ENCODE measurements around the gene ZNF317.

ZNF317 gene

DNA sequence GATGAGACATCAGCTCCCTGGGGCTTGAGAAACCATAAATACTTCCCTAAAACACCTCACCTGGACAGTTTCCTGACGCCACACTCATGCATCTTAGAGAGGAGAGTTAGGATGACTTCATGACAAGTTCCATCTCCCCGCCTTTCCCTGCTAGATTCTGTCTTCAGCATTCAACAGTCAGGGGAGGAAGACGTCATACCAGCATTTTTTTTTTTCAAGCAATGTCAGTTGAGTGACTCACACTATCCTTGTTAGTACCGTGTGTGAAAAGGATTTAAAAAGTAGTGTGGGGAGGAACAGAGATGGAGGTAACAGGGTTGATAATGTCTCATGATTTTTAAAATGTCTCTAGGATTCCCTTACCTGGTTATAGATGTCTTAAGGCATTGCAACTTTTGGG, 38.7 kb downstream of the ZNF317 start, which contains the start of gene OR7D2:
TSS of gene OR7D2 (plus strand) at position 79 of the 400 bp plus-strand sequence. CDS start 6,803 bp downstream, outside the sequence.
- TF ChIP-seq, protein P1, sequence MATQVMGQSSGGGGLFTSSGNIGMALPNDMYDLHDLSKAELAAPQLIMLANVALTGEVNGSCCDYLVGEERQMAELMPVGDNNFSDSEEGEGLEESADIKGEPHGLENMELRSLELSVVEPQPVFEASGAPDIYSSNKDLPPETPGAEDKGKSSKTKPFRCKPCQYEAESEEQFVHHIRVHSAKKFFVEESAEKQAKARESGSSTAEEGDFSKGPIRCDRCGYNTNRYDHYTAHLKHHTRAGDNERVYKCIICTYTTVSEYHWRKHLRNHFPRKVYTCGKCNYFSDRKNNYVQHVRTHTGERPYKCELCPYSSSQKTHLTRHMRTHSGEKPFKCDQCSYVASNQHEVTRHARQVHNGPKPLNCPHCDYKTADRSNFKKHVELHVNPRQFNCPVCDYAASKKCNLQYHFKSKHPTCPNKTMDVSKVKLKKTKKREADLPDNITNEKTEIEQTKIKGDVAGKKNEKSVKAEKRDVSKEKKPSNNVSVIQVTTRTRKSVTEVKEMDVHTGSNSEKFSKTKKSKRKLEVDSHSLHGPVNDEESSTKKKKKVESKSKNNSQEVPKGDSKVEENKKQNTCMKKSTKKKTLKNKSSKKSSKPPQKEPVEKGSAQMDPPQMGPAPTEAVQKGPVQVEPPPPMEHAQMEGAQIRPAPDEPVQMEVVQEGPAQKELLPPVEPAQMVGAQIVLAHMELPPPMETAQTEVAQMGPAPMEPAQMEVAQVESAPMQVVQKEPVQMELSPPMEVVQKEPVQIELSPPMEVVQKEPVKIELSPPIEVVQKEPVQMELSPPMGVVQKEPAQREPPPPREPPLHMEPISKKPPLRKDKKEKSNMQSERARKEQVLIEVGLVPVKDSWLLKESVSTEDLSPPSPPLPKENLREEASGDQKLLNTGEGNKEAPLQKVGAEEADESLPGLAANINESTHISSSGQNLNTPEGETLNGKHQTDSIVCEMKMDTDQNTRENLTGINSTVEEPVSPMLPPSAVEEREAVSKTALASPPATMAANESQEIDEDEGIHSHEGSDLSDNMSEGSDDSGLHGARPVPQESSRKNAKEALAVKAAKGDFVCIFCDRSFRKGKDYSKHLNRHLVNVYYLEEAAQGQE (IDR thresholded peaks at IDR 0.05; ENCODE audit: insufficient read depth in 1 of 2, low read depth in 2 of 2, low read length in 2 of 2) = no peak
- no peak for TF ChIP-seq TAF1 (IDR thresholded peaks at IDR 0.05; ENCODE audit: borderline replicate concordance, insufficient read depth, low read length)
- TF ChIP-seq SIN3A (IDR thresholded peaks at IDR 0.05; ENCODE audit: borderline replicate concordance, insufficient read depth, low read length) = no peak
- TF ChIP-seq POLR2AphosphoS5 (IDR thresholded peaks at IDR 0.05; ENCODE audit: low read depth, low read length) = no peak
- no peak for TF ChIP-seq FOXP2 (optimal IDR thresholded peaks at IDR 0.05; ENCODE audit: borderline replicate concordance, extremely low read depth, extremely low read length, insufficient read depth)

DNA sequence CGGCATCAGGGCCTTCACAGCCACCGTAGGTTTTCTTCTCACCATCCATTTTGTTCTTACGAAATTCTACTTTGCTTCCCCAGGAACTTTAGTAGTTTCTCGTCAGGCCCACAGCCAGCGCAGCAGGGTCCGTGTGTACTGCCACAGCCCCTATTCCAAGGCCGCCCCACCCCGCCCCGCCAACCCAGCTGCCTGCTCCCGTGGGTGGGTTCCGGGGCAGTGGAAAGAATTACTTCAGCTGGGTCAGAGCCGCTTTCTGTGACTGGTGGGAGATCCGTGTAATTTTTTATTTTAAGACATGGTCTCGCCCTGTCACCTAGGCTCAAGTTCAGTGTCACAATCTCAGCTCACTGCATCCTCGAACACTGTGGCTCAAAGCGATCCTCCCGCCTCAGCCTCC, 42.8 kb downstream of the ZNF317 start:
- TF ChIP-seq POLR2AphosphoS5 (IDR thresholded peaks at IDR 0.05; ENCODE audit: low read depth, low read length) = no peak
- no peak for TF ChIP-seq FOXP2 (optimal IDR thresholded peaks at IDR 0.05; ENCODE audit: borderline replicate concordance, extremely low read depth, extremely low read length, insufficient read depth)
- no peak for TF ChIP-seq TAF1 (IDR thresholded peaks at IDR 0.05; ENCODE audit: borderline replicate concordance, insufficient read depth, low read length)
- TF ChIP-seq, protein P1 (IDR thresholded peaks at IDR 0.05; ENCODE audit: insufficient read depth in 1 of 2, low read depth in 2 of 2, low read length in 2 of 2) = no peak
- no peak for TF ChIP-seq SIN3A (IDR thresholded peaks at IDR 0.05; ENCODE audit: borderline replicate concordance, insufficient read depth, low read length)

DNA sequence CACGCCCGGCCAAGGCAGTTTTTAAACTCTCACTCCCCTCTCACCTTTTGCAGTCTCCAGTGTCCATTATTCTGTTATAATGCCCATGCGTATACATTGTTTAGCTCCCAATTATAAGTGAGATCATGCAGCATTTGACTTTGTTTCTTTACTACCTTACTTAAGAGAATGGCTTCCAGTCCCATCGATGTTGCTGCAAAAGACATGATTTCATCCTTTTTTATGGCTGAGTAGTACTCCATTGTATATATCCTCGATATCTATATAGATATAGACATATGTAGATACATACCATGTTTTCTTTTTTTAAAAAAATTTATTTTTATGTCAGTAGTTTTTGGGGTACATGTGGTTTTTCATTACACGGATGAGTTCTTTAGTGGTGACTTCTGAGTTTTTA, 47.0 kb downstream of the ZNF317 start:
- TF ChIP-seq POLR2AphosphoS5 (IDR thresholded peaks at IDR 0.05; ENCODE audit: low read depth, low read length) (no peak), TAF1 (IDR thresholded peaks at IDR 0.05; ENCODE audit: borderline replicate concordance, insufficient read depth, low read length) (no peak), SIN3A (IDR thresholded peaks at IDR 0.05; ENCODE audit: borderline replicate concordance, insufficient read depth, low read length) (no peak), FOXP2 (optimal IDR thresholded peaks at IDR 0.05; ENCODE audit: borderline replicate concordance, extremely low read depth, extremely low read length, insufficient read depth) (no peak)
- TF ChIP-seq, protein P1 (IDR thresholded peaks at IDR 0.05; ENCODE audit: insufficient read depth in 1 of 2, low read depth in 2 of 2, low read length in 2 of 2) = no peak

DNA sequence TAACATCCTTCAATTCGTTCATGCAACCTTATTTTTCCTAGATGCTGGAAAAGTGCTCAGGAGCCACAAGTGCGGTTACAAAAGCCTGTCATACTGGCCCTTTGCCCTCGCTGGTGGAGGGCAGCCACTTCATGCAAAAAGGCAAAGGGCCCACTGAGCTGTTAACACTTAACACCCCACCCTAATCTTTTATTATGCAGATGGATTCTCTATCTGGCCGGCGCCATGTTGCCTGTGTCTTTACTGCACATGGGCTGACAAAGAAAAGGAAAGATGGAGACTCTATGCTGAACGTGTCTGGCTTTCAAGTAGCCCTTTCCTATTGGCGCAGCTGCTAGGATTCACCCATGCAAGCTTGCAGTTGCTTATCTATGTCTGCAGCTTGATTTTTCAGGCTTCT, 49.3 kb downstream of the ZNF317 start:
- no peak for TF ChIP-seq FOXP2 (optimal IDR thresholded peaks at IDR 0.05; ENCODE audit: borderline replicate concordance, extremely low read depth, extremely low read length, insufficient read depth)
- no peak for TF ChIP-seq POLR2AphosphoS5 (IDR thresholded peaks at IDR 0.05; ENCODE audit: low read depth, low read length)
- no peak for TF ChIP-seq TAF1 (IDR thresholded peaks at IDR 0.05; ENCODE audit: borderline replicate concordance, insufficient read depth, low read length)
- TF ChIP-seq, protein P1 (IDR thresholded peaks at IDR 0.05; ENCODE audit: insufficient read depth in 1 of 2, low read depth in 2 of 2, low read length in 2 of 2) = no peak
